Measurements from ENCODE around the gene CLSTN3.

CLSTN3 gene

GRCh38 chr12:7151532-7151931, 21.4 kb downstream of the CLSTN3 start:
- no peak for DNase-seq (ENCODE audit: low read depth, low spot score)
- no peak overlapping the region for H3K4me3 ChIP-seq (ENCODE audit: low read depth, low read length)
- ChIA-PET POLR2A (no interaction called here), CTCF (interaction anchor here (1.6 to 1.7 kb wide), 2 partner anchors 10 to 38 kb away, joined by 5 to 13 read pairs; partner anchors contain the start of gene PEX5)
- TF ChIP-seq, protein P1, sequence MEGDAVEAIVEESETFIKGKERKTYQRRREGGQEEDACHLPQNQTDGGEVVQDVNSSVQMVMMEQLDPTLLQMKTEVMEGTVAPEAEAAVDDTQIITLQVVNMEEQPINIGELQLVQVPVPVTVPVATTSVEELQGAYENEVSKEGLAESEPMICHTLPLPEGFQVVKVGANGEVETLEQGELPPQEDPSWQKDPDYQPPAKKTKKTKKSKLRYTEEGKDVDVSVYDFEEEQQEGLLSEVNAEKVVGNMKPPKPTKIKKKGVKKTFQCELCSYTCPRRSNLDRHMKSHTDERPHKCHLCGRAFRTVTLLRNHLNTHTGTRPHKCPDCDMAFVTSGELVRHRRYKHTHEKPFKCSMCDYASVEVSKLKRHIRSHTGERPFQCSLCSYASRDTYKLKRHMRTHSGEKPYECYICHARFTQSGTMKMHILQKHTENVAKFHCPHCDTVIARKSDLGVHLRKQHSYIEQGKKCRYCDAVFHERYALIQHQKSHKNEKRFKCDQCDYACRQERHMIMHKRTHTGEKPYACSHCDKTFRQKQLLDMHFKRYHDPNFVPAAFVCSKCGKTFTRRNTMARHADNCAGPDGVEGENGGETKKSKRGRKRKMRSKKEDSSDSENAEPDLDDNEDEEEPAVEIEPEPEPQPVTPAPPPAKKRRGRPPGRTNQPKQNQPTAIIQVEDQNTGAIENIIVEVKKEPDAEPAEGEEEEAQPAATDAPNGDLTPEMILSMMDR (IDR thresholded peaks at IDR 0.05; ENCODE audit: insufficient read depth, low read length, missing control alignments): no peak

DNA sequence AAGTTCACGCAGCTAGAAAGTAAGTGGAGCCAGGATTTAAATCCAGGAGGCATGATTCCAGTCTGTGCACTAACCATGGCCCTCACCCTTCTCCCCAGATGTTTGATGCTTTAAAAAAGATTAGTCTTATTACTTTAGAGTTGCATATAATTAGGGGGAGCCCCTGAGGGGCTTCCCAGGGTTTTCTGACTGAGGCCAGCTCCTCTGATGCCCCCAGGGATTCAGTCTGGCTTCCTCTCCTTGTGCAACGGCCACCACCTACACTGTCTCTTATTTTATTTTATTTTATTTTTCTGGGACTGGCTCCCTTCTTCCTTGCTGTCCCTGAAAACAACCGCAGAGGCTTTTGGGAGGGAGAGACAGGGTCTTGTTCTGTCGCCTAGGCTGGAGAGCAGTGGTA, 22.6 kb downstream of the CLSTN3 start:
- no peak for DNase-seq (ENCODE audit: low read depth, low spot score)
- CTCF ChIA-PET: interaction anchor here (1.3 to 7.3 kb wide), 3 partner anchors 9 to 39 kb away, joined by 6 to 151 read pairs (median 10); no protein-coding TSS in a partner anchor
- POLR2A ChIA-PET: no interaction called here
- no peak overlapping the region for H3K4me3 ChIP-seq (ENCODE audit: low read depth, low read length)
- TF ChIP-seq, protein P1 (IDR thresholded peaks at IDR 0.05; ENCODE audit: insufficient read depth, low read length, missing control alignments): no peak

GRCh38 chr12:7154042-7154441, 23.9 kb downstream of the CLSTN3 start:
- TF ChIP-seq, protein P1 (IDR thresholded peaks at IDR 0.05; ENCODE audit: insufficient read depth, low read length, missing control alignments): no peak
- ChIA-PET POLR2A (no interaction called here), CTCF (interaction anchor here (1.3 to 7.3 kb wide), 3 partner anchors 9 to 61 kb away, joined by 4 to 151 read pairs (median 10); partner anchors contain the start of gene C1R)
- no peak for DNase-seq (ENCODE audit: low read depth, low spot score)
- H3K4me3 ChIP-seq (ENCODE audit: low read depth, low read length): no peak overlapping the region

- TF ChIP-seq, protein P1 (IDR thresholded peaks at IDR 0.05; ENCODE audit: insufficient read depth, low read length, missing control alignments): no peak
- ChIA-PET POLR2A (interaction anchor here (0.5 kb wide), 1 partner anchor 217 kb away, joined by 3 read pairs; no protein-coding TSS in a partner anchor), CTCF (interaction anchor here (1.0 to 7.3 kb wide), 5 partner anchors 8 to 42 kb away, joined by 3 to 151 read pairs (median 8); partner anchors contain the start of gene PEX5)
- DNase-seq (ENCODE audit: low read depth, low spot score): no peak
- H3K4me3 ChIP-seq (ENCODE audit: low read depth, low read length): no peak overlapping the region
Observed at GRCh38 chr12:7154901-7155470, 24.8 kb downstream of the CLSTN3 start.

GRCh38 chr12:7155471-7156034, 25.4 kb downstream of the CLSTN3 start:
- POLR2A ChIA-PET: interaction anchor here (0.5 kb wide), 1 partner anchor 218 kb away, joined by 3 read pairs; no protein-coding TSS in a partner anchor
- DNase-seq (ENCODE audit: low read depth, low spot score): no peak

More at GRCh38 chr12:7155471-7156034, 25.4 kb downstream of the CLSTN3 start:
- CTCF ChIA-PET: interaction anchor here (1.0 to 7.3 kb wide), 4 partner anchors 9 to 42 kb away, joined by 3 to 151 read pairs (median 8); partner anchors contain the start of gene PEX5
- no peak overlapping the region for H3K4me3 ChIP-seq (ENCODE audit: low read depth, low read length)
- TF ChIP-seq, protein P1 (IDR thresholded peaks at IDR 0.05; ENCODE audit: insufficient read depth, low read length, missing control alignments): no peak
